Measurements from ENCODE around the gene NUP210L. TPM values are rescaled to one million over a fixed set of nuclear protein-coding genes. Genes with fewer than 3 reads are reported as not detected.

Gene NUP210L
- total and polyA plus RNA-seq, 11 donors = 0.04 to 0.31 (median 0.05) TPM; not detected in 8

GRCh38 chr1:153978274-153978909, 176.5 kb downstream of the NUP210L start:
- peaks cover 0 to 47% (median 41%) of the 10 kb centered on the region in 9 donors for H3K36me3 ChIP-seq
- no peaks in the 10 kb centered on the region for H3K9me3 ChIP-seq
- no peaks in the 10 kb centered on the region for H3K27me3 ChIP-seq
- no peak for ATAC-seq
- H3K4me1 ChIP-seq = peaks cover 0 to 40% (median 19%) of the 10 kb centered on the region in 12 donors
- peak overlapping the region in 11 of 12 donors; percentile 72 to 97 (median 93) for H3K27ac ChIP-seq
- peak overlapping the region in 11 of 12 donors; percentile 70 to 97 (median 88) for H3K4me3 ChIP-seq
- DNase-seq = no peak
- TF ChIP-seq POLR2A (IDR thresholded peaks at IDR 0.05) (no peak), CTCF (IDR thresholded peaks at IDR 0.05) (no peak)
- intact Hi-C loops (cut with DNase I) = loop anchor here in 1 of 10 donors (5.0 kb wide), 1 partner anchor 56 kb away; the partner anchor contains the start of gene GATAD2B
- 77 to 79% (median 78%) methylated on average over 9 of the region's 9 CpGs for WGBS, 4 donors

- H3K4me1 ChIP-seq = peaks cover 0 to 40% (median 19%) of the 10 kb centered on the region in 12 donors
- peak; percentile 66 to 91 for TF ChIP-seq POLR2A (IDR thresholded peaks at IDR 0.05)
- TF ChIP-seq CTCF (IDR thresholded peaks at IDR 0.05) = no peak
Measured at GRCh38 chr1:153977250-153978240, 177.3 kb downstream of the NUP210L start, which contains the start of gene JTB. TSS of gene JTB (minus strand) at chr1:153977674. CDS start at chr1:153977252, 422 bp downstream.

GRCh38 chr1:153976819-153977249, 178.0 kb downstream of the NUP210L start:
- H3K9me3 ChIP-seq = no peaks in the 10 kb centered on the region
- peaks cover 0 to 46% (median 19%) of the 10 kb centered on the region in 12 donors for H3K4me1 ChIP-seq
- intact Hi-C loops (cut with DNase I) = loop anchor here in 3 of 10 donors (1.0 to 5.0 kb wide), 3 partner anchors 10 to 55 kb away; partner anchors contain the start of genes CREB3L4 (in 1 of the 3), DENND4B (in 1 of the 3) and GATAD2B (in 1 of the 3)
- H3K36me3 ChIP-seq = peaks cover 0 to 50% (median 40%) of the 10 kb centered on the region in 9 donors
- peak overlapping the region; percentile 72 to 97 (median 92) for H3K27ac ChIP-seq
- peak overlapping the region; percentile 70 to 97 (median 88) for H3K4me3 ChIP-seq
- WGBS, 4 donors = 0 to 5% (median 2%) methylated on average over 12 to 16 of the region's 16 CpGs
- H3K27me3 ChIP-seq = no peaks in the 10 kb centered on the region
- peak in 1 of 4 donors; percentile 1 for ATAC-seq
- TF ChIP-seq CTCF (IDR thresholded peaks at IDR 0.05) = no peak
- TF ChIP-seq POLR2A (IDR thresholded peaks at IDR 0.05) = no peak
- DNase-seq = no peak

More at GRCh38 chr1:153977250-153978240, 177.3 kb downstream of the NUP210L start, which contains the start of gene JTB:
- intact Hi-C loops (cut with DNase I) = loop anchor here in 3 of 10 donors (1.0 to 5.0 kb wide), 3 partner anchors 10 to 55 kb away; partner anchors contain the start of genes CREB3L4 (in 1 of the 3), DENND4B (in 1 of the 3) and GATAD2B (in 1 of the 3)
- 0 to 1% (median 0%) methylated on average over 23 to 75 of the region's 75 CpGs for WGBS, 4 donors
- H3K27ac ChIP-seq = peak within 1 kb of the TSS; percentile 72 to 97 (median 92)
- no peaks in the 10 kb centered on the region for H3K9me3 ChIP-seq
- peak within 1 kb of the TSS; percentile 70 to 97 (median 88) for H3K4me3 ChIP-seq
- H3K27me3 ChIP-seq = no peaks in the 10 kb centered on the region
- peak; percentile 90 to 94 (median 92) for DNase-seq
- peaks cover 0 to 52% (median 43%) of the 10 kb centered on the region in 9 donors for H3K36me3 ChIP-seq
- peak; percentile 90 to 97 (median 96) for ATAC-seq

All from heart left ventricle (tissue), 16 donors.